ENCODE measurements around the gene TSHZ1.

DNA sequence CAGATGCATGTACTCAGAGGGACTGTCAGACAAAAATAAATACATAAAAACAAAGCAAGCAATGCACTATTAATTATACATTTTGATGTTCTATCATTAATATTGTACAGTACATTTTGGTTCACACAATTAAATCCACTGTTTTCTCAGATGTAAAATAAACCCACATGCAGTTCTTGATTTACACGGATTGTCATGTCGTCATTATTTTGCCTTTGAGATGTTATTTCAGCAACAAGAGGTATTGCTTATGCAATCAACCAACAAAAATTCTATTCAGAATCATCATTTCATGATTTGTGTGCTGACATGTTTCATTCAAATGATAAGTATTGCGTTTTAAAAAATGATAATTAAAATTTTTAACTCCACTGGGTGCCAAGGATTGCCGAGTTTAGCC, 79.2 kb downstream of the TSHZ1 start:
- TF ChIP-seq, protein P1, sequence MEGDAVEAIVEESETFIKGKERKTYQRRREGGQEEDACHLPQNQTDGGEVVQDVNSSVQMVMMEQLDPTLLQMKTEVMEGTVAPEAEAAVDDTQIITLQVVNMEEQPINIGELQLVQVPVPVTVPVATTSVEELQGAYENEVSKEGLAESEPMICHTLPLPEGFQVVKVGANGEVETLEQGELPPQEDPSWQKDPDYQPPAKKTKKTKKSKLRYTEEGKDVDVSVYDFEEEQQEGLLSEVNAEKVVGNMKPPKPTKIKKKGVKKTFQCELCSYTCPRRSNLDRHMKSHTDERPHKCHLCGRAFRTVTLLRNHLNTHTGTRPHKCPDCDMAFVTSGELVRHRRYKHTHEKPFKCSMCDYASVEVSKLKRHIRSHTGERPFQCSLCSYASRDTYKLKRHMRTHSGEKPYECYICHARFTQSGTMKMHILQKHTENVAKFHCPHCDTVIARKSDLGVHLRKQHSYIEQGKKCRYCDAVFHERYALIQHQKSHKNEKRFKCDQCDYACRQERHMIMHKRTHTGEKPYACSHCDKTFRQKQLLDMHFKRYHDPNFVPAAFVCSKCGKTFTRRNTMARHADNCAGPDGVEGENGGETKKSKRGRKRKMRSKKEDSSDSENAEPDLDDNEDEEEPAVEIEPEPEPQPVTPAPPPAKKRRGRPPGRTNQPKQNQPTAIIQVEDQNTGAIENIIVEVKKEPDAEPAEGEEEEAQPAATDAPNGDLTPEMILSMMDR (IDR thresholded peaks at IDR 0.05), result no peak
- no peak for TF ChIP-seq POLR2A (IDR thresholded peaks at IDR 0.05)

Data from body of pancreas (tissue), 4 donors.